ENCODE measurements around the gene AGAP6. TPM values are rescaled to one million over a fixed set of nuclear protein-coding genes. Genes with fewer than 3 reads are reported as not detected.
A peak's percentile ranks its signal among the peaks of the same experiment; 100 is the strongest.
"Not testable (repeated sequence)": the region's sequence is repeated elsewhere in the genome, so short reads cannot be mapped to it uniquely, and the experiment has no call there.

The AGAP6 gene
- total RNA-seq, 4 donors from 2014 or later, result 20.8 to 46.2 (median 39.7) TPM

- Histone ChIP-seq H3K36me3 (no peaks in the 10 kb centered on the region), H3K4me3 (no peak overlapping the region), H3K4me1 (no peaks in the 10 kb centered on the region), H3K27me3 (no peaks in the 10 kb centered on the region), H3K27ac (no peak overlapping the region), H3K9me3 (no peaks in the 10 kb centered on the region)
- DNase-seq, result no peak
- no peak for TF ChIP-seq POLR2A (IDR thresholded peaks at IDR 0.05)
Measured at GRCh38 chr10:50027195-50027594, 39.0 kb downstream of the AGAP6 start.

GRCh38 chr10:50033481-50033880 is 45.3 kb downstream of the AGAP6 start:
- H3K27me3 ChIP-seq, result no peaks in the 10 kb centered on the region
- H3K4me1 ChIP-seq, result no peaks in the 10 kb centered on the region
- DNase-seq, result no peak
- H3K36me3 ChIP-seq, result no peaks in the 10 kb centered on the region
- H3K9me3 ChIP-seq, result no peaks in the 10 kb centered on the region
- no peak overlapping the region for H3K4me3 ChIP-seq
- TF ChIP-seq POLR2A (IDR thresholded peaks at IDR 0.05), result no peak
- TF ChIP-seq CTCF (IDR thresholded peaks at IDR 0.05), result no peak
- H3K27ac ChIP-seq, result no peak overlapping the region

- not testable (repeated sequence) for H3K27me3 ChIP-seq, H3K4me1 ChIP-seq, H3K9me3 ChIP-seq, H3K27ac ChIP-seq, H3K4me3 ChIP-seq, H3K36me3 ChIP-seq, DNase-seq
Measured at GRCh38 chr10:50035337-50035736, 47.1 kb downstream of the AGAP6 start.

- no peaks in the 10 kb centered on the region for H3K9me3 ChIP-seq
- H3K27ac ChIP-seq, result no peak overlapping the region
- DNase-seq, result no peak
Measured at GRCh38 chr10:50044941-50045664, 56.9 kb downstream of the AGAP6 start.

GRCh38 chr10:50046457-50046856 is 58.3 kb downstream of the AGAP6 start:
- H3K36me3 ChIP-seq, H3K27ac ChIP-seq, H3K4me3 ChIP-seq, H3K4me1 ChIP-seq, DNase-seq, H3K27me3 ChIP-seq, H3K9me3 ChIP-seq: not testable (repeated sequence)

More at GRCh38 chr10:50044941-50045664, 56.9 kb downstream of the AGAP6 start:
- H3K4me3 ChIP-seq, result no peak overlapping the region
- no peaks in the 10 kb centered on the region for H3K36me3 ChIP-seq
- no peaks in the 10 kb centered on the region for H3K4me1 ChIP-seq
- no peaks in the 10 kb centered on the region for H3K27me3 ChIP-seq
- TF ChIP-seq POLR2A (IDR thresholded peaks at IDR 0.05) (no peak), CTCF (IDR thresholded peaks at IDR 0.05) (no peak)

GRCh38 chr10:50047594-50047993 is 59.4 kb downstream of the AGAP6 start:
- H3K27ac ChIP-seq, H3K27me3 ChIP-seq, H3K9me3 ChIP-seq, H3K4me1 ChIP-seq, H3K36me3 ChIP-seq, DNase-seq, H3K4me3 ChIP-seq: not testable (repeated sequence)

- not testable (repeated sequence) for H3K9me3 ChIP-seq, DNase-seq, H3K36me3 ChIP-seq, H3K4me1 ChIP-seq, H3K4me3 ChIP-seq, H3K27me3 ChIP-seq
- peak overlapping the region in 1 of 4 donors; percentile 9 for H3K27ac ChIP-seq
Measured at GRCh38 chr10:50051995-50052660, 63.9 kb downstream of the AGAP6 start.

GRCh38 chr10:50052778-50053376 is 64.7 kb downstream of the AGAP6 start:
- H3K36me3 ChIP-seq, H3K27me3 ChIP-seq, H3K9me3 ChIP-seq, DNase-seq, H3K4me1 ChIP-seq, H3K4me3 ChIP-seq: not testable (repeated sequence)
- peak overlapping the region in 1 of 4 donors; percentile 9 for H3K27ac ChIP-seq

GRCh38 chr10:50055494-50056292 is 67.5 kb downstream of the AGAP6 start:
- DNase-seq, H3K36me3 ChIP-seq, H3K9me3 ChIP-seq, H3K4me3 ChIP-seq, H3K27me3 ChIP-seq, H3K27ac ChIP-seq, H3K4me1 ChIP-seq: not testable (repeated sequence)

GRCh38 chr10:50056654-50057053 is 68.4 kb downstream of the AGAP6 start:
- H3K36me3 ChIP-seq, H3K4me1 ChIP-seq, H3K4me3 ChIP-seq, H3K27me3 ChIP-seq, H3K27ac ChIP-seq, DNase-seq, H3K9me3 ChIP-seq: not testable (repeated sequence)

GRCh38 chr10:50058727-50059126 is 70.5 kb downstream of the AGAP6 start:
- H3K4me3 ChIP-seq, H3K36me3 ChIP-seq, H3K9me3 ChIP-seq, H3K4me1 ChIP-seq, H3K27me3 ChIP-seq, H3K27ac ChIP-seq, DNase-seq: not testable (repeated sequence)

- H3K36me3 ChIP-seq, H3K4me3 ChIP-seq, DNase-seq, H3K9me3 ChIP-seq, H3K27ac ChIP-seq, H3K4me1 ChIP-seq, H3K27me3 ChIP-seq: not testable (repeated sequence)
Measured at GRCh38 chr10:50059946-50060345, 71.7 kb downstream of the AGAP6 start.
